Umbilical cord (tissue), 2 donors: Measurements from ENCODE around the gene PKN1. TPM values are rescaled to one million over a fixed set of nuclear protein-coding genes. Genes with fewer than 3 reads are reported as not detected.
"Not testable (repeated sequence)": the region's sequence is repeated elsewhere in the genome, so short reads cannot be mapped to it uniquely, and the experiment has no call there.

Experiments used
- DNase-seq: peaks from one replicate; pipeline ENCODE4 v3.0.0-alpha.2; 2015; ENCODE audit warnings: low spot score
- total RNA-seq: library from RNA; depleted of rRNA; stranded (reverse); fragments of >200 nt; gene quantifications from one replicate; pipeline ENCODE4 v1.2.3, GENCODE V29; 2014; ENCODE audit warnings: low replicate concordance; ENCODE audit not compliant: insufficient read depth

Gene PKN1
- total RNA-seq, 1 donor from 2014 or later: 59.7 TPM

DNA sequence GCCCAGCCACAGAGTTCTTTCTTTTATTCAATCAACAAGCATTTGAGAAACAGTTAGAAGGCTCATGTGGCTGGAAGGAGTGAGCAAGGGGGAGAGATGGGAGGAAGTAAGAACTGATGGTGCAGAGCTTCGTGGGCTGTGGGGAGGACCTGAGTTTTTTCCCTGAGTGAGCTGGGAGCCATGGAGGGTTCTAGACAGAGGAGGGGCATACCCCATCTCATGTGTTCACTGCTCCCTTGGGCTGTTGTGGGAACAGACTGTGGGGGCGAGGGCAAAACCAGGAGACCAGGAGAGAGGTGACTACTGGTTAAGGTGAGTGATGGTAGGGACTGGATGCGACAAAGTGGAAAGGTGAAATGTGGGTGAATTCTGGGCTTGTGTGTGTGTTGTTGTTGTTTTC, 2.4 kb upstream of the PKN1 start:
- DNase-seq: no peak

DNA sequence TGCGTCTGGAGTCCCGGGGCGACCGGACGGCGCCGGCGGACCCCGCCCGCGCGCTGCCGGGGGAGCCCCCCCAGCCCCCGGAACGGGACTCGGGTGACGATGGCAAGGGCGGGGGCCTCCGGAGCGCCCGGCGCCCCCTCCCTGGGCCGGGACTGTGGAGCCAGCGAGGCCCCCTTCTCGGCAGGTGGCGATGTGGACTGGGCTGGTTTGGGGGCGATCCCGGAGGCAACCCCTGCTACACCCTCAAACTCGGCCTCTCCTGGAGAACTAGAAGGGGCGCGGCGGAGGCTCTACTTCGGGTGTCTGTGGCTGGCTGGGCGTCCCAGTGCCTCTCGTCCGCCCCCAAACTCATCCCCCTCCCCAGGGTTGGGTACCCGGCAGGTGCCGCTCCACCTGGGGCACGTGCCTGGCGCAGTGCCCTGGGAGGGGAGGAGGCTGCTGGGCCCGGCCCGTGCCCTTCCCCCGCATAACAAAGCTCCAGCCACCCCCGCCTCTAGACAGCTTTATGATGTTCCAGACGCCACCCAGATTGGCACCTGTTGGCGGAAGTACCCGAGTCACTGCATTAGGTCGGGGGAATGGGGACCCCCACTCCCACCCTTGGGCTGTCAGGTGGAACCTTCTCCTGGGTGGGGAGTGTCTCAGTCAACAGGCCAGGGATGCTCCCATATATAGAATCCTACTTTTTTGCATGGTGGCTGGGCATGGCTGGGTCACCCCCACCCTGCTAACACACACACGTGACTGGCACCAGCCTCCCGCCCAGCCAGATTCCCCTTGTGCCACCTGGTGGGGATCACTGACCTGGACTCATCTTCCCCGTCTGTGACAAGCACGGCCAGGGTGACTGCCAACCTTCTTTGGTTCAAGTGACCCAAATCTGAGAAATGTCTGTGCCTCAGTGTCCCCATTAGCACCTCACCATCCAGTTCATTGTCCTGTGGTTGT, 722 bp downstream of the PKN1 start:
- DNase-seq: no peak

DNA sequence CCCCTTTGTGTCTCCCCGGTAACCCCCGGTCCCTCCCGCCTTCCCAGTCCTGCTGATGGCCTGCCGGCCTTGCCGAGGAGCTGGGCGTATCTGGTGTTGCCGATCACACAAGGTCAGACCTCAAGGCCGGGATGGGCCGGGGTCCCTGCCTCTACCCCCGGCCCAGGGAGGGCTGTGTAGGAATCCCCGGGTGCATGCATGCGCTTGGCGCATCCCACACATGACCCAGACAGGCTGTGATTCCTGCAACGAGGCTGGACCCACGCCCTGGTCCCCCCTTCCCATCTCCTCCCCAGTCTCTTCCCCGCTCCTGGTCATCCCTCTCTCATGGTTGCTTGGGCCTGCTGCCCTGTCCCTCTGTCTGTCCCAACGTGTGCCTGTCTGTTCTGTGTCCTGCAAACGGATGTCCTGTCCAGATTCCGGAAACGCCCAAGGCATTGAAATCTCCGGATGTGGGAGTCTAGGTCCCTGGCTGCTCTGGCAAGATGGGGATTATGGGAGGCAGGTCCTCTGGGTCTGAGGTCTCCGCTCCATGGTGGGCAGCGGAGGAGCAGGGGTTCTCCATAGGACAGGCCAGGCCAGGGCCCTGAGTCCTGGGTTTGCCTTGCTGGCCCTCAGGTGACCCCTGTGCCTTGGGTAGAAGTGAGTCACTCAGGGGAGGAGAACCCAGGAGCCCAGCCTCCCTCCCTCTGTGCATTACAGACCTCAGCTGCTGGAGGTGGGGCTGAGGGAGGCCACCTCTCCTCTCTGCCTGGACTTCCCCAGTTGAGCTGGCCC, 1.6 kb downstream of the PKN1 start:
- DNase-seq: peak; percentile 82

DNA sequence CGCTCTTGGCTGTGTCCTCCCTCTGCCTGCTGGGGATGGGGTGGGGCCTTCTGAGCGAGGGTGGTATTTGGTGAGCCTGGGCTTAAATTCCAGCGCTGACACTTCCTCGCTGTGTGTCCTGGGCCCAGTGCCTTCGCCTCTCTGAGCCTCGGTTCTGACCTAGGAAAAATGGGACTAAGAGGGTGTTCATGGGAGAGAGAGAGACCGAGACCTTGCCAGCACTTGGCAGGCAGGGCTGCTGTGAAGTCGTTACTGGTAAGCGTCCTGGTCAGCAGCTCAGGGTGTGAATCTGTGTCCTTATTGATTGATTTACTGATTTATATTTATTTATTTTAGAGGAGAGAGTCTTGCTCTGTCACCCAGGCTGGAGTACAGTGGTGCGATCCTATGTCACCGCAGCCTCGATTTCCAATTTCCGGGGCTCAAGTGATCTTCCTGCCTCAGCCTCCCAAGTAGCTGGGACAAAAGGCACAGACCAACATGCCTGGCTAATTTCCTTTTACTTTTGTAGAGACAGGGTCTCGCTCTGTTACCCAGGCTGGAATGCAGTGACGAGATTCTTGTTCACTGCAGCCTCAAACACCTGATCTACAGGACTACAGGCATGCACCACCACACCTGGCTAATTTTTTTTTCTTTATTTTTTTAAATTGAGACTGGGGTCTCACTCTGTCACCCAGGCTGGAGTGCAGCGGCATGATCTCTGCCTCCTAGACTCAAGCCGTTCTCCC, 2.4 kb downstream of the PKN1 start:
- DNase-seq: no peak

DNA sequence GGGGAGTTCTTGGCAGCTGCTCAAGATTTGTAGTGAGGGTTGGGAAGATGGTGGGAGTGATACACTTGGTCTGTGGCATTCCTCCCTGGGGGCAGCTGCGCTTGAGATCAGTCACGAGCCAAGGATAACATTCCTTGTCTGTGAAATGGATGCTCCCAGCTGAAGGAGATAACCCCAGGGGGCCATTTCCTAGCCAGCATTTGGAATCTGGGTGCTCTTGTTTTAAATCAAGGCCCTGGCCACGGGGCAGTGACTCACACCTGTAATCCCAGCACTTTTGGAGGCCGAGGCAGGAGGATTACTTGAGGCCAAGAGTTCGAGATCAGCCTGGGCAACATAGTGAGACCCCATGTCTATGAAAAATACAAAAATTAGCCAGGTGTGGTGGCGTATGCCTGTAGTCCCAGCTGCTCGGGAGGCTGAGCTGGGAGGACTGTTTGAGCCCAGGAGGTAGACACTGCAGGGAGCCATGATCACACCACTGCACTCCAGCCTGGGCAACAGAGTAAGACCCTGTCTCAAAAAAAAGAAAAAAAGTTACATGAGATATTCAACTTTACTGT, 4.6 kb downstream of the PKN1 start:
- no peak for DNase-seq

DNA sequence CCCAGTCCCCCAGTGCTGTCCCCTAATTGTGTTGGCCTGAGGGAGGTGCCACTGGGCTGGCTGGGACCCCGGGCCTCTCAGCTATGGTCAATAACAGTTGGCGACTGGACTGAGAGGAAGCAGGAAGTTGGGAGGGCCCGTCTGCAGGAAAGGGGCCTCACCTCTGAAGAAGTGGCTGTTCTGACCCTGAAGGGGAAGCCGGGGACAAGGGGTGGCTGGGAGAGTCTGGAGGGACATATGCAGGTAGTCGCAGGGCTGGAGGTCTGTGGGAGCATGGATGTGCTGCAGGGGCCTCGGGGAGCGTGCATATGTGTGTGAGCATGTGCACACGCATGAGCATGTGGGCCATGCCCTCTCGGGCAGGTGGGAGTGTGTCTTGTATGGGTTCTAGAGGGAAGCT, 5.9 kb downstream of the PKN1 start:
- DNase-seq: no peak

DNA sequence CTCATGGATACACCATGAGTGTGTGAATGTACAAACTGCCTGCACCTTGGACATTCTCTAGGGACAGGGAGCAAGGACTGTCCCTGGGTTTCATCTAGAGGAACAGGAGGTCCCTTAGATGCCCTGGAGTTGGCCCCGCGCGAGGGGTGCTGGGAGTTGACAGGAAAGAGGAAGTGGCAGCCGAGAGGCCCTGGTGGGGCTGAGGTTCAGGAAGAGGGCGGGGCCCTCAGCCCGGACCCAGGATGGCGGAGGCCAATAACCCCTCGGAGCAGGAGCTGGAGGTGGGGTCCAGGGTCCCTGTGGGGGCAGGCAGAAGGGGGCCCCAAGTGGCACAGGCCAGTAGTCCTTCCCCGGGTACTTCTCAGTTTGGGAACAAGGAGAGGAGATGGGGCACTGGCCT, 6.9 kb downstream of the PKN1 start:
- peak; percentile 62 for DNase-seq

DNA sequence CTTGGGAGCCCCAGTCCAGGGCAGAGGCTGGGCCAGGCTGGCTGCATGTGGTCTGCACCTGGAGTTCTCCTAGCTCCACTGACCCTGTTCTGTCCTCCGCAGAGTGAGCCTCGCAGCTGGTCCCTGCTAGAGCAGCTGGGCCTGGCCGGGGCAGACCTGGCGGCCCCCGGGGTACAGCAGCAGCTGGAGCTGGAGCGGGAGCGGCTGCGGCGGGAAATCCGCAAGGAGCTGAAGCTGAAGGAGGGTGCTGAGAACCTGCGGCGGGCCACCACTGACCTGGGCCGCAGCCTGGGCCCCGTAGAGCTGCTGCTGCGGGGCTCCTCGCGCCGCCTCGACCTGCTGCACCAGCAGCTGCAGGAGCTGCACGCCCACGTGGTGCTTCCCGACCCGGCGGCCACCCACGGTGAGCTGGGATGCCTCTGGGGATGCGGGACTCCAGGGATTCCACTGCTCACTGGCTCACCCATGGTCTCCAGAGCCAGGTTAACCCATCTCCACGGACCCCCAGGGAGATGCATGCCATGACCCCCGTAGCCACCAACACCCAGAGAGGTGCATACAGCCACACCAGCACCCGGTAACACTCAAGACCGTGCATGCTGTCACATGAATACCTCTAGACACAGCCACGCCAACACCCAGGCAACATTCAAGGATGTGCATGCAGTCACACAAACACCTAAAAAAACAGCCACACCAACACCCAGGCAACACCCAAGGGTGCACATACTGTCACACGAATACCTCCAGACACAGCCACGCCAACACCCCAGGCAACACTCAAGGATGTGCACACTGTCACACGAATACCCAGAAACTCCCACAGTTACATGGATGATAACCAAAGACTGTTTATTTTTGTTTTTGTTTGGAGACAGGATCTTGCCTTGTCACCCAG, 8.2 kb downstream of the PKN1 start:
- no peak for DNase-seq

DNA sequence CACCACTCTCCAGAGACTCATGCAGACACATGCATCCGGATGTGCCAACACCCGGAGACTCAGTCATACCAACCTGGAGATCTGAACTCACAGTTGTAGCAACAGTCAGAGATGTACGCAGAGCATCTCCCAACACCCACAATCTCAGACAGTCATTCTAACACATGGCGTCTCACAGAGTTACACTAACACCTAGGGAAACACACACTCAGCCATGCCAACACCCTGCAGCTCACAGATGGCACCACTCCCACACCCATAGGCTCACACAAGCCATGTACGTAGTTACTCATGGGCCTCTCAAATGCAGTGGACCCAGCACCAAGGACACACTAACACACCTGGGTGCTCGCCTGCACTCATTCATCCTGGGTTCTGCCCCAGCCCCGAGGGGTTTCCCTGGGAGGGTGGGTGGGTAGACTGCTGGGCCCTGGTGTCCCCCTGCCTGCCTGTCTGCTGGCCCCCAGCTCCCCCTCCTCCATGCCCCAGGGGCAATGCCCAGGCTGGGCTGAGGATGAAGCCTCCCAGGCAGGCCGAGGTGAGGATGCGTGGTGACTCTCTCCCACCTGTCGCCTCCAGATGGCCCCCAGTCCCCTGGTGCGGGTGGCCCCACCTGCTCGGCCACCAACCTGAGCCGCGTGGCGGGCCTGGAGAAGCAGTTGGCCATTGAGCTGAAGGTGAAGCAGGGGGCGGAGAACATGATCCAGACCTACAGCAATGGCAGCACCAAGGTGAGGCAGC, 10.0 kb downstream of the PKN1 start:
- DNase-seq: no peak

DNA sequence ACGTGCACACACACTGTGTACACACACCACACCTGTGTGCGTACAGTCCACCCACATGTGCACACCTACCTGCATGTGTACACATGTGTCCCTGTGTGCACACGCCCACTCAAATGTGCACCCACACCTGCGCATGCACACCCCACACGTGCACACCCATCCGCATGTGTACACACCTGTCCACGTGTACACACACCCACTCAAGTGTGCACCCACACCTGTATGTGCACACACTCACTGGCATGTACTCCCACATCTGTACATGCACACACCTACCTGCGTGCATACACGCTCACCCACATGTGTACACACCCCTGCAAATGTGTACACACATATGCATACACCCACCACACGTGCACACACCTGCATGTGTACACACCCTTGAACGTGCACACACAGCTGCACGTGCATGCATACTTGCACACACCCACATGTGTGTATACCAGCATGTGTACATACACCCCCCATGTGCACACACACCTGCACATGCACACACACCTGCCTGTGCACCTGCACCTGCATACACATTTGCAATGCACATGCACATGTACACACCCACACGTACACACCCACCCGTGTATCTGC, 10.6 kb downstream of the PKN1 start:
- DNase-seq: no peak

DNA sequence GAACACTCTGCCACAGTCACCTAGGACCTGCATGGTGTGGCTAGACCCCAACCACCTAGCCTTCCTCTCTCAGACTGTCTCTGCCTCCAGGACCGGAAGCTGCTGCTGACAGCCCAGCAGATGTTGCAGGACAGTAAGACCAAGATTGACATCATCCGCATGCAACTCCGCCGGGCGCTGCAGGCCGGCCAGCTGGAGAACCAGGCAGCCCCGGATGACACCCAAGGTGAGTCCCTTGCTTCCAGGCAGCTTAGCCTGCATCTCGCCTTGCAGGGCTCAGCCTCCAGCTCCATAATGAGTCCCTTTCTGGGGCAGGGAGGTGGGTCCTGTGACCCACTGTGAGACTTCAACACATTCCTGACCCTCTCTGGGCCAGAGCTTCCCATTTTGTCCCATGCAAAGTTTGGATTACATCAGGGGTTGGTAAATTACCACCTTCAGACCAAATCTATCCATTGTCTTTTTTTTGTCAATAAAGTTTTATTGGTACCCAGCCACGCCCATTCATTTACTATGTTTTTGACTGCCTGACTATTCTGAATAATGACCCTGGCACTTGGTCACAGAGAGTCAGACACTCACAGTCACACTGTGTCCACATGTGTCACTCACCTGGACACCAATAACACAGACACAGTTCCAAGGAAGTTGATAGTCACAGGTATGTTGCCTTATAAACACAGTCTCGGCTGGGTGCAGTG, 13.4 kb downstream of the PKN1 start:
- DNase-seq: no peak

DNA sequence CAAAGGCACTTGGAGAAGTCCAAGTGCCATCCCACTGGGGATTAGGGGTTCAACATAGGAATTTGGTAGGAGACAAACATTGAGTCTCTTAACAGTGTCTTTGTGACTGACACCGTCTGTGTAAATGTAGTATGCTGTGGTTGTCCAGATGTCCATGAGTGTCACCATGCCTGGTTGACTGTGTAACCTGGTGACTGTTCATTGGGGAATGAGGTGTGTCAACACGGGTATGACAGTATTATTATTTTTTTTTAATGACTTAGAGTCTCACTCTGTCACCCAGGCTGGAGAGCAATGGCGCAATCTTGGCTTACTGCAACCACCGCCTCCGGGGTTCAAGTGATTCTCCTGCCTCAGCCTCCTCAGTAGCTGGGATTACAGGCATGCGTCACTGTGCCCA, 16.2 kb downstream of the PKN1 start:
- no peak for DNase-seq

DNA sequence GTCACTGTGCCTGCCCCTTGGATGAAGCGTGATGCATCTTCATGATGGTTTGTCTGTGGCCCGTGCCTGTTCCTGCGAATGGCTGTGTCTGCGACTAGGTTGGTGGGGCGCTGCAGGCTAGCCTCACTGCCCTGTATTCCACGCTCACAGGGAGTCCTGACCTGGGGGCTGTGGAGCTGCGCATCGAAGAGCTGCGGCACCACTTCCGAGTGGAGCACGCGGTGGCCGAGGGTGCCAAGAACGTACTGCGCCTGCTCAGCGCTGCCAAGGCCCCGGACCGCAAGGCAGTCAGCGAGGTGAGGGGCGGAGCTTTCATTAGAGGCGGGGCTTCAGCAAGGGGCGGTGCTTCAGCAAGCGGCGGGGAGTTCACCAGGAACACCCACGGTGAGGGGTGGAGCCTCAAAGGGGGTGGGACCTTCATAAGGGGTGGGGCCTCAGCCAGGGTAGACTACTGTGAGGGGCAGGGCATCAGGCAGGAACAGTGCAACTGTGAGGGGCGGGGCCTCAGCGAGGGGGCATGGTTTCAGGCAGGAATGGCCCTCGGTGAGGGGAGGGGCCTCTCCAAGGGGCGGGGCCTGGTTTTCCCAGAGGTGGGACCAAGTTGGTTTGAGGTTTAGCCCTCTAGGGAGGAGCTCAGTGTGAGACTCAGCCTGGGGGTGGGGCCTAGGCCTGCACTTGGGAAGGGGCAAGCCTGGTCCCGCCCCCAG, 17.2 kb downstream of the PKN1 start:
- DNase-seq: no peak

DNA sequence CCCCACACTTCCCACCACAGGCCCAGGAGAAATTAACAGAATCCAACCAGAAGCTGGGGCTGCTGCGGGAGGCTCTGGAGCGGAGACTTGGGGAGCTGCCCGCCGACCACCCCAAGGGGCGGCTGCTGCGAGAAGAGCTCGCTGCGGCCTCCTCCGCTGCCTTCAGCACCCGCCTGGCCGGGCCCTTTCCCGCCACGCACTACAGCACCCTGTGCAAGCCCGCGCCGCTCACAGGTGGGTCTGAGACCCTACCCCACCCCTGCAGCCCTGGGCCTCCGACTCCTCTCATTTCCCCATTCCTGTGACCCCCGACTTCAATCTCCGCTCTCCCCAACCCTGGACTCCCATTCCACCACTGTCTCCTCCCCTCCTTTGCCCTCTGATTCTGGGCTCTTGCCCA, 17.8 kb downstream of the PKN1 start:
- DNase-seq: no peak

DNA sequence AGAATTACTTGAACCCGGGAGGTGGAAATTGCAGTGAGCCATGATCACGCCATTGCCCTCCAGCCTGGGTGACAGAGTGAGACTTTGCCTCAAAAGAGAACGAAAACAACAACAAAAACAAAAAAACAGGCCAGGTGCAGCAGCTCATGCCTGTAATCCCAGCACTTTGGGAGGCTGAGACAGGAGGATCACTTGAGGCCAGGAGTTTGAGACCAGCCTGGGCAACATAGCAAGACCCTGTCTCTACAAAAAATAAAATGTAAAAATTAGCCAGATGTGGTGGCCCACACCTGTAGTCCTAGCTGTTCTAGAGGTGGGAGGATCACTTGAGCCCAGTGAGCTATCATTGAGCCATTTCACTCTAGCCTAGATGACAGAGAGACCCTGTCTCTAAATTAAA, 19.2 kb downstream of the PKN1 start:
- DNase-seq: not testable (repeated sequence)

DNA sequence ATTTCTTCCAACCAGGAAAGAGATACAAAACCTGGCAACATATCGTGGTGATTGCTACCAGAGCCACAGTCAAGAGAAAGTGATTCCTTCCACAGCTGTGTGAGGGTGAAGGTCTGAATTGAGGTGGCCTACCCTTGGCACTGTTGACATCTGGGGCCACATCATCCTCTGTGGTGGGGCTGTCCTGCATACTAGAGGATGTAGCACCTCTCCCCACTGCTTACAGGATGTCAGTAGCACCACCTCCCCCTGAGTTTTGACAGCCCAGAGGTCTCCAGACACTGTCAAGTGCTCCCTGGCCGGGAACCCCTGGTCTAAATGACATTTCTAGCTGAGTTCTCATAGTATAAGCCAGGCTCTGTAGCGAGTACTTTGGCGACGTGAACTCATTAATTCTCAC, 26.6 kb downstream of the PKN1 start:
- no peak for DNase-seq

DNA sequence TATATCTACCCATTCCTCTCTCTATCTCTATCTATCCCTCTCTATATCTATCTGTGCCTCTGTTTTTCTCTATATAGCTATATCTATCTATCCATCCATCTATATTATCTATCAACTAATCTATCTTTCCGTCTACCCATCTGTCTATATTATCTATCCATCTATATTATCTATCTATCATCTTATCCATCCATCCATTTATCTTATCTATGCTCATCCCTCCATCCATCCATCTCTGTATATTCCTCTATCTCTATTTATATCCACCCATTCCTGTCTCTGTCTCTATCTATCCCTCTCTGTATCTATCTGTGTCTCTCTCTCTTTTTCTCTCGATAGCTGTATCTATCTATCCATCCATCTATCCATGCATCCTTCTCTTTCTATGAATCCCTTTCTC, 27.8 kb downstream of the PKN1 start:
- DNase-seq: no peak

DNA sequence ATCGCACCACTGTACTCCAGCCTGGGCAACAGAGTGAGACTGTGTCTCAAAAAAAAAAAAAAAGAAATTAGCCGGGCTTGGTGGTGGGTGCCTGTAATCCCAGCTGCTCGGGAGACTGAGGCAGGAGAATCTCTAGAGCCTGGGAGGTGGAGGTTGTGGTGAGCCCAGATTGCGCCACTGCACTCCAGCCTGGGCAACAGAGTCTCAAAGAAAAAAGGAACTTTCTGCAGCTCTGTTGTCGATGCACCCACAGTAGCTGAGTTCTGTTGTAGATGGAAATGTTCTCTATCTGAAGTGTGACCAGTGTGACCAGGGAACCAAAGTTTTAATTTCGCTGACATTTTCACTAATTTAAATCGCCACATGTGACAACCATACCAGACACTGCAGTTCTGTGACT, 29.3 kb downstream of the PKN1 start:
- not testable (repeated sequence) for DNase-seq
